Cardiac muscle cell (in vitro differentiated cells and primary cell): Measurements from ENCODE around the gene ITGAE. TPM values are rescaled to one million over a fixed set of nuclear protein-coding genes. Genes with fewer than 3 reads are reported as not detected.
"Not testable (repeated sequence)": the region's sequence is repeated elsewhere in the genome, so short reads cannot be mapped to it uniquely, and the experiment has no call there.

Experiments
- DNase-seq, 2 donors: peaks; one replicate each; pipeline versions ENCODE4 v3.0.0 to v3.0.0-alpha.2; 2010 to 2017; ENCODE audit warnings: low read depth in 1 of 2, low spot score in 1 of 2
- H3K27ac ChIP-seq: fragments of 200-600 bp; sonication (generic); 2 replicates; pipeline ENCODE4 v1.5.1; 2016
- H3K27me3 ChIP-seq: fragments of 200-600 bp; sonication (generic); 2 replicates; pipeline ENCODE4 v1.6.0; 2016; ENCODE audit warnings: control low read depth
- H3K36me3 ChIP-seq: fragments of 200-600 bp; sonication (generic); 2 replicates; pipeline ENCODE4 v1.5.1; 2016; ENCODE audit warnings: control low read depth
- H3K4me1 ChIP-seq: fragments of 200-600 bp; sonication (generic); 2 replicates; pipeline ENCODE4 v1.8.1; 2017; ENCODE audit warnings: low read depth, mild to moderate bottlenecking, mixed run types
- H3K4me3 ChIP-seq: fragments of 200-600 bp; sonication (generic); 2 replicates; pipeline ENCODE4 v1.5.1; 2016; ENCODE audit warnings: mild to moderate bottlenecking
- H3K9me3 ChIP-seq: fragments of 200-600 bp; sonication (generic); 2 replicates; pipeline ENCODE4 v1.5.1; 2017; ENCODE audit warnings: low read depth, mild to moderate bottlenecking, control low read depth
- polyA plus RNA-seq: library from polyadenylated mRNA; unstranded; fragments of >200 nt; fragmentation: Nextera tagmentation; extraction: Ambion mirVana; gene quantifications from 2 replicates; pipeline ENCODE4 v1.2.1, GENCODE V29; 2016
- total RNA-seq: library from RNA; depleted of rRNA; stranded (reverse); fragments of >200 nt; gene quantifications from 2 replicates; pipeline ENCODE4 v1.2.3, GENCODE V29; 2016
- TF ChIP-seq, protein P1 (sequence below): IDR thresholded peaks from 2 replicates; pipeline ENCODE4 v1.5.1; 2012; ENCODE audit warnings: low read depth, mild to moderate bottlenecking, low read length

ITGAE gene
- total and polyA plus RNA-seq, 2 experiments from 2014 or later = 15.6 to 86.6 TPM

DNA sequence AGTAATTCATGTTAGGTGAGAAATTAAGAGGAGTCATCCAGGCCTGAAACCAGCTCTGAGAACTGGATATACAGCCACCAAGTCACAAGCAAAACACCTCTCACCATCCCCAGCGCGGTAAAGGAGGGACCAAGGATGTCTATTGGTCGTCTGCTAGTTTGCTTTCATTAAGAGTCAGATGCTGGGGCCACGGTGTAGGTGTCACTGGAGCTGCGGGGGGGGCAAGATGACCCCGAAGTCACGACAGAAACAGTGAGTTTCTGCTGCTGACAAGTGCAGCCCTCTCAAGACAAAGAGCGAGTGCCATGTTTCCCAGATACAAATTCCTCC, 44.3 kb upstream of the ITGAE start:
- TF ChIP-seq, protein P1, sequence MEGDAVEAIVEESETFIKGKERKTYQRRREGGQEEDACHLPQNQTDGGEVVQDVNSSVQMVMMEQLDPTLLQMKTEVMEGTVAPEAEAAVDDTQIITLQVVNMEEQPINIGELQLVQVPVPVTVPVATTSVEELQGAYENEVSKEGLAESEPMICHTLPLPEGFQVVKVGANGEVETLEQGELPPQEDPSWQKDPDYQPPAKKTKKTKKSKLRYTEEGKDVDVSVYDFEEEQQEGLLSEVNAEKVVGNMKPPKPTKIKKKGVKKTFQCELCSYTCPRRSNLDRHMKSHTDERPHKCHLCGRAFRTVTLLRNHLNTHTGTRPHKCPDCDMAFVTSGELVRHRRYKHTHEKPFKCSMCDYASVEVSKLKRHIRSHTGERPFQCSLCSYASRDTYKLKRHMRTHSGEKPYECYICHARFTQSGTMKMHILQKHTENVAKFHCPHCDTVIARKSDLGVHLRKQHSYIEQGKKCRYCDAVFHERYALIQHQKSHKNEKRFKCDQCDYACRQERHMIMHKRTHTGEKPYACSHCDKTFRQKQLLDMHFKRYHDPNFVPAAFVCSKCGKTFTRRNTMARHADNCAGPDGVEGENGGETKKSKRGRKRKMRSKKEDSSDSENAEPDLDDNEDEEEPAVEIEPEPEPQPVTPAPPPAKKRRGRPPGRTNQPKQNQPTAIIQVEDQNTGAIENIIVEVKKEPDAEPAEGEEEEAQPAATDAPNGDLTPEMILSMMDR = no peak
- Histone ChIP-seq H3K4me1 (peaks cover 7% of the 10 kb centered on the region), H3K27ac (peak overlapping the region; percentile 97), H3K36me3 (peaks cover 3% of the 10 kb centered on the region), H3K9me3 (no peaks in the 10 kb centered on the region), H3K4me3 (peak overlapping the region; percentile 76), H3K27me3 (no peaks in the 10 kb centered on the region)
- DNase-seq = no peak

DNA sequence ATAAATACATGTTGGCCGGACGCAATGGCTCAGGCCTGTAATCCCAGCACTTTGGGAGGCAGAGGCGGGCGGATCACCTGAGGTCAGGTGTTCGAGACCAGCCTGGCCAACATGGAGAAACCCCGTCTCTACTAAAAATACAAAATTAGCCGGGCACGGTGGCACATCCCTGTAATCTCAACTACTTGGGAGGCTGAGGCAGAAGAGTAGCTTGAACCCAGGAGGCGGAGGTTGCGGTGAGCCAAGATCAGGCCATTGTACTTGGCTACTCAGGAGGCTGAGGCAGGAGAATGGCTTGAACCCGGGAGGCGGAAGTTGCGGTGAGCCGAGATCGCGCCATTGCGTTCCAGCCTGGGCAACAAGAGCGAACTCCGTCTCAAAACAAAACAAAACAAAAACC, 43.6 kb upstream of the ITGAE start:
- not testable (repeated sequence) for DNase-seq, H3K27me3 ChIP-seq, H3K36me3 ChIP-seq, H3K9me3 ChIP-seq, H3K4me3 ChIP-seq
- Histone ChIP-seq H3K27ac (peak overlapping the region; percentile 97), H3K4me1 (peaks cover 14% of the 10 kb centered on the region)

DNA sequence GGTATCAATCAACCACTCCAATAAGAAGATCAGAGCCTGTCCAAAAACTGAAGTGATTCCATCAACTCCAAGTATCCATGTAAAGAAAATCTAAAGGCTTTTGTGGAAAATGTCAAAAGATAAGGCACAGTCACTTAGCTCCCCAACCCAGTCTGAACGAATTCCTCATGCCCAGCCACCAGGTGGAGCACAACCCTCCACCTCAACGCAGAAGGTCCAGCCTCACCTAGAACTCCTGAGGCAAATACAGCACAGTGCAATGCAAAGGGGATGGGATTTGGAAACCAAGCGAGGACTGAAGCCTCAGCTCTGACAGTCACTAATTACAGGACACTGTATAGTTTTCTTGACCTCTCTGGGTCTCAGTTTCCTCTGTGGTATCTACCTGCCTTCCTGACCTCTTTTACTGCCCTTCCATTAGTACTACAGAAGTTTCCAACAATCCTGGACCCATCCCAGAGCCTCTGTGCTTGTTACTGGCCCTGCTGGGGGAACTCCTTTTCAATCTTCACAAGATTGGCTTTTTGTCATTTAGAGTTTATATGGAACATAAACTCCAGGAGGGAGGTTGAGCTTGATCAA, 43.0 kb upstream of the ITGAE start:
- Histone ChIP-seq H3K4me1 (peaks cover 16% of the 10 kb centered on the region), H3K9me3 (no peaks in the 10 kb centered on the region), H3K27me3 (no peaks in the 10 kb centered on the region), H3K4me3 (no peak overlapping the region), H3K36me3 (peaks cover 13% of the 10 kb centered on the region), H3K27ac (no peak overlapping the region)
- DNase-seq = peak; percentile 47
- TF ChIP-seq, protein P1 = peak; percentile 62

DNA sequence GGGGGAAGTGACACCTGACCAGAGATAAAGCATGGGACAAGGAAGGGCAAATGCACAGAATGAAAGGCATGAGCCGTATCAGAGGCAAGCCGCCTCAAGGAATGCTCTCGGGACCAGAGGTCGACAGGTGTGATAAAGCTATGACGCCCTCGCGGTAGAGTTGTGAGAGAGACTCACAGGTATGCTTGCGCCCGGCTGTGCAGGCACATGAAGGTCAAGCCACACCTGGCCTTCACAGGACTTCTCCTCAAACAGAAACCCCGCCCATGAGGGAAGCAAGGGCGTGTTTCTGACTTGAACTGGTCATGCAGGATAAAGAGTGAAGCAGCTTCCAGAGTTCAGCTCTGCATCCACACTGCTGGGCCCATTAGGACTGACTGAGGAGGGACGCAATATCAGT, 37.2 kb upstream of the ITGAE start:
- TF ChIP-seq, protein P1 = no peak
- no peaks in the 10 kb centered on the region for H3K9me3 ChIP-seq
- no peak for DNase-seq
- peak overlapping the region; percentile 67 for H3K27ac ChIP-seq
- peaks cover 29% of the 10 kb centered on the region for H3K36me3 ChIP-seq
- H3K4me3 ChIP-seq = no peak overlapping the region
- H3K4me1 ChIP-seq = peaks cover 44% of the 10 kb centered on the region
- H3K27me3 ChIP-seq = no peaks in the 10 kb centered on the region

DNA sequence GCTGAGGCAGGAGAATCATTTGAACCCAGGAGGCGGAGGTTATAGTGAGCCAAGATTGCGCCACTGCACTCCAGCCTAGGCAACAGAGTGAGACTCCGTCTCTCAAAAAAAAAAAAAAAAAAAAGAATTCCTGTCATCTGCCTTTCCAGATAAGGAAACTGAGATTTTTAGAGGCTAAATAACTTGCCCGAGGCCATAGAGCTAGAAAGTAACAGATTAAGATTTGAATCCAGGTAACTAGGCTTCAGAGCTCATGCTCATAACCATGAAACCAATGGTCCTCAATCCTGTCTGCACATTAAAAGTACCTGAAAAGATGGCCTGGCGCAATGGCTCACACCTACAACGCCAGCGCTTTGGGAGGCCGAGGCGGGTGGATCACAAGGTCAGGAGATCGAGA, 35.6 kb upstream of the ITGAE start:
- H3K4me3 ChIP-seq = no peak overlapping the region
- no peak for DNase-seq
- no peaks in the 10 kb centered on the region for H3K27me3 ChIP-seq
- no peaks in the 10 kb centered on the region for H3K9me3 ChIP-seq
- peaks cover 29% of the 10 kb centered on the region for H3K36me3 ChIP-seq
- TF ChIP-seq, protein P1 = no peak
- no peak overlapping the region for H3K27ac ChIP-seq
- peaks cover 44% of the 10 kb centered on the region for H3K4me1 ChIP-seq

DNA sequence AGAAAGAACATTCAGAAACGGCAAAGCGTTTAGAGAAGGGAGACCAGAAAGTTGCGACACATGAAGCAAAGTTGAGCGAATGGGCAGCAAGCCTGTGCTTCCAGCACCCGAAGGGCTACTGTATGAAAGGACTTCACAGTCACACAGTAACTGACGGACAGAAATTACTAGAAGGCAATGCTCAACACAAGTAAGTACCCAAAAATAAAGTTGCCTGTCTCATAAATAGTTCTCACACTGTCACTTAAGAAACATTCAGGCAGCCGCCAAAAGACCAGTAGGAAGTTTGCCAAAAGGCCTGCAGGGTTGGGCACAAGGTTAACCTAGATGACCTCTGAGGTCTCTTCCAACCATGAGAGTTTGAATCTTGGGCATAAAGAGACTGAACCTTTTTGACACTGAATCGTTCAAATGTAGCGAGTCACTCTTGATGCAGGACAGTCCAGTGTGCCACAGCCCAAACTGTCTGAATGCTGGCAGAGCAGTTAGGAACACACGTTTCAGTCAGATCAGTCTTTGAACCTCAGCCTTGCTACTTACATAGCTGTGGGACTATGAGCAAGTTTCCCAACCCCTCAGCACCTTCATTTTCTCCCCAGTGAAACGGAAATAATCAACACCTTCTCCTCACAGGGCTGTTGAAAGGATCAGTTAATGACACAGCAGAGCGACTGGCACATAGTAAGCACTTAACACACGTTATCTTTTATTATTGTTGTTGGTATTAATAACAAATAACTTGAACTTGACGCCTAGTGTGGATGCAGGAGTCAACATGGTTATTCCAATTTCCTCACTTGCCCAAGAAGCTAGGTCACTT, 34.6 kb upstream of the ITGAE start:
- TF ChIP-seq, protein P1 = no peak
- Histone ChIP-seq H3K27me3 (no peaks in the 10 kb centered on the region), H3K9me3 (no peaks in the 10 kb centered on the region), H3K4me1 (peaks cover 40% of the 10 kb centered on the region), H3K4me3 (no peak overlapping the region), H3K27ac (peak overlapping the region; percentile 83), H3K36me3 (peaks cover 29% of the 10 kb centered on the region)
- peak in 1 of 2 donors; percentile 22 for DNase-seq
